GM21723 (cell line): ENCODE measurements around the gene ARMC6.
"Not testable (repeated sequence)": the region's sequence is repeated elsewhere in the genome, so short reads cannot be mapped to it uniquely, and the experiment has no call there.

ENCODE experiments used
- ATAC-seq: cut with Tn5 transposase; IDR thresholded peaks from one replicate; pipeline ENCODE4 v1.9.1; 2021; ENCODE audit warnings: mild to moderate bottlenecking, moderate library complexity; ENCODE audit not compliant: unreplicated experiment

The ARMC6 gene

DNA sequence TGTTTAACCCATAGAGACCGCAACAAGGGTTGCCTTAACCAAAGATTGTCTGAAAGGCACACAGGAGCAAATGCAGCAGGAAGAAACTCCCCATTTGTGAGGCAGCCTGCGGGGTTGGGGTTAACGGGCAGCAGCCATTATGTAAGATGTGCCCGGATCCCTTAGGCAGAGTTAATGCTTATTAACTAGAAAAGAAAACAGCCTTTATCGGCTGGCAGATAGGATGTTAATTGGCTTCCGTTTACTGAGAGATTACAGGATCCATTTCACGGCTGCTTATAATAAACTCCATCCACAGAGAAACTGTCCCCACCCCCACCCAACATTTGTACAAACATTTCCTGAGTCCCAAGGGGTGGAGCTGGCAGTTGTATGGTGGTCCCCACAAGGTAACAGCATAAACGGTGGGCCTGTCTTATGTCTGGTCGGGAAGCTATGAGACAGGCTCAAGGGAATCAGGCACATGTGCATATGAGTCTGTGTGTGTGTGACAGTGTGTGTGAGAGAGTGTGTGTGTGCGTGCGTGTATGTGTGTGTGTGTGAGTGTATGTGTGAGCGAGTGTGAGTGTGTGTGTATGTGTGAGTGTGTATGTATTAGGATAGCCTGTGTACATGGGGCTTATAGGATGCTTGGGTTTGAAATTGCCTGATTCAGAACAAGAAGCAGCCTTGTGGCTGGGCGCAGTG lies 40.9 kb downstream of the ARMC6 start:
- ATAC-seq, result no peak

- ATAC-seq, result no peak
Measured at GRCh38 chr19:19075126-19075525, 41.7 kb downstream of the ARMC6 start.

GRCh38 chr19:19076476-19076875 lies 43.1 kb downstream of the ARMC6 start:
- no peak for ATAC-seq

- ATAC-seq, result no peak
Measured at GRCh38 chr19:19077103-19077502, 43.7 kb downstream of the ARMC6 start.

- no peak for ATAC-seq
Measured at GRCh38 chr19:19078801-19079200, 45.4 kb downstream of the ARMC6 start.

DNA sequence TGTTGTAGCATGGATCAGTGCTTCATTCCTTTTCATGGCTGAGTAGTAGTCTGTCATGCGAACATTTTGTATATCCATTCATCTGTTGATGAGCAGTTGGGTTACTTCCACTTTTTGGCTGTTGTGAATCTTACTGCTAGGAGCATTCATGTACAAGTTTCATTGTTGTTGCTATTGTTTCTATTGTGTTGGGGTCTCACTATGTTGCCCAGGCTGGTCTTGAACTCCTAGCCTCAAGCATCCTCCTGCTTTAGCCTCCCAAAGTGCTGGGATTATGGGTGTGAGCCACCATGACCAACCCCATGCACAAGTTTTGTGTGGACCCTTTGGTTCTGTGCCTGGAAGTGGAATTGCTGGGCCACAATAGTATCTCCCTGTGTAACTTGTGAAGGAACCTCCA lies 46.2 kb downstream of the ARMC6 start:
- ATAC-seq, result no peak

- no peak for ATAC-seq
Measured at GRCh38 chr19:19081642-19082151, 48.3 kb downstream of the ARMC6 start.

- ATAC-seq, result no peak
Measured at GRCh38 chr19:19083413-19084178, 50.2 kb downstream of the ARMC6 start.

DNA sequence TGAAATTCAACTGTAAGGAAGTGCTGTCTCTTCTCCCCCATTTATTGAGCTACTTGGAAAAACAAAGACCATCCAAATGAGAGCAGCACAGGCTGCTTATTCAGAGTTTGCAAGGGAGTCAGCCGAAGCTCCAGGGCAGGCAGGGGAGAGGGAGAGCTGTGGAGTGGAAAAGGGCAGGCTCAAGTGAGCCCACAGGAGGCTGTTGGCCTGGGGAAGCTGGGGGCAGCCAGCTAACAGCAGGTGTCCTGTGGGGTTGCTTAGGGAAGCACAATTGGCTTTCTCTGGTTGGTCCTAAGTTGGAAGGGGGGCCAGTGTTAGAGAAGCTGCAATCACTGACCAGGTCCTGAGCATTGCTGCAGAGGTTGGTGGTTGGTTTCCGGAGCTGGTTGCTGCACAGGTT lies 54.3 kb downstream of the ARMC6 start:
- ATAC-seq, result no peak

GRCh38 chr19:19094513-19094912 lies 61.1 kb downstream of the ARMC6 start:
- ATAC-seq, result no peak

- ATAC-seq, result no peak
Measured at GRCh38 chr19:19095691-19096090, 62.3 kb downstream of the ARMC6 start.

DNA sequence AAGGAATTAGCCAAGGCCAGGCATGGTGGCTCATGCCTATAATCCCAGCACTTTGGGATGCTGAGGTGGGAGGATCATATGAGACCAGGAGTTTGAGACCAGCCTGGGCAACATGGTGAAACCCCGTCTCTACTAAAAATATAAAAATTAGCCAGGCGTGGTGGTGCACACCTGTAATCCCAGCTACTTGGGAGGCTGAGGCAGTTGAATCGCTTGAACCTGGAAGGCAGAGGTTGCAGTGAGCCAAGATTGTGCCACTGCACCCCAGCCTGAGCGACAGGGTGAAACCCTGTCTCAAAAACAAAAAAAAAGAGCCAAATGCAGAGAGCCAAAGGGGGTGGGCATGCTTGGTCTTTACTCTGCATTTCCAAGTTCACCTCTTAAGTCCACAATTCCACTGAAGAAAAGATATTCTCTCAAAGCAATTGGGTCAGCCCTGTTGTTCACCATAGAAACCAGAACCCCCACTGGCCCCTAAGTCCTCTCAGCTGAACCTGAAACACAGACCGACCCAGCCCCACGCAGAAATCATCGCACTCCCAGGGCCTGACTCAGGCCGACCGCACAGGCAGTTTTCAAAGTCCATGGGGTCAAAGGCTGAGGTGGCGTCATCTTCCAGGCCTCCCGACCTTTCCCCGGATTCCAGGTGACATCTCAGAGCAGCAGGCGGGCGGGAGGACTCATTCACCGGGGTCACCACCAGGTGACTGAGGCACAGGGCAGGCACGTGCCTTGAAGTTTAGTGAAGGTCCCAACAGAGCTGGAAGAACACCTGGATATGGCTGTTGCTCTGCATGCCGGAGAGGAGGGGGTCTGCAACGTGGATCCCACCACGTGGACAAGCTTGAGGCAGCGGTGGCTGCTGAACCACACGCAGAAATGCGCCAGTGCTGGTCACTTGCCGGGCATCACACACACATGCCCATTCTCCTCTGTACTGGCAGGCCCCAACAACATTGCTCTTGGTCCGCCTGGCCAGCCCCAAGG lies 63.5 kb downstream of the ARMC6 start:
- no peak for ATAC-seq

- no peak for ATAC-seq
Measured at GRCh38 chr19:19098084-19098702, 64.8 kb downstream of the ARMC6 start.

DNA sequence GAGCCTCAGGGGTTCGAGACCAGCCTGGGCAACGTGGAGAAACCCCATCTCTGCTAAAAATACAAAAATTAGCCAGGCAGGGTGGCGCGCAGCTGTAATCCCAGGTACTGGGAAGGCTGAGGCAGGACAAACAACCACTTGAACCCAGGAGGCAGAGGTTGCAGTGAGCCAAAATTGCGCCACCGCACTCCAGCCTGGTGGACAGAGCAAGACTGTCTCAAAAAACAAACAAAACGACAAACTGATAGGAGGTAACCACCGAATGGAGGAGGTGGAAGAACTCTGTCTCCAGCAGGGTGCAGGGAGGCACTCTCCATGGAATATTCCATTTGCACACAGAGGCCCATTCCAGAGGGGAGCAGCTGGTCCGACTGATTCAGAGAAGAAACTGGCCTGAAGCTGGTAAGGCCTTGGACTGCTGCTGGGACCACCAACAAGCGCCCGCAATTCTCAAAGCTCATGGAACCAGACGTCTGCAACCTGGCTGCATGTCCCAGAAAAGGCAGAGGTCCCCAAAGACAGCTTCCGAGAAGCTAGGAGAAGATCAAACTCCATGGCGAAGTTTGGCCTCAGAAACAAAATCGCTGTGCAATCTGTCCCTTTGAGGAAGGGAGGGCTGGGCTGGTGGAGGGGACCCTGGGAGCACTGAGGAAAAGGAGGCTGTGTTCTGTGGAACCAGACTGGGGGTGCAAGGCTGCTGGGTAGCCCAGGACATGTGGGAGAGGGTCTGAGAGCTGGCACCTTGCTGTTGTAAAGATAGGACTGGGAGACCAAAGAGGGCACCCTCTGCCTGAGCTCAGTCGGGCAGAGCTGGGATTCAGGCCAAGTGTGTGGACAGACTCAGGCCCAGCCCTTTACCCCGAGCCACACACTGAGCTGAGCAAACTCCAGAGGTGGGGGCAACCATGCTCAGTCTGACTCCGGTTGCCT lies 65.6 kb downstream of the ARMC6 start:
- no peak for ATAC-seq

- no peak for ATAC-seq
Measured at GRCh38 chr19:19101540-19101939, 68.1 kb downstream of the ARMC6 start.

GRCh38 chr19:19102566-19102965 lies 69.2 kb downstream of the ARMC6 start:
- not testable (repeated sequence) for ATAC-seq

DNA sequence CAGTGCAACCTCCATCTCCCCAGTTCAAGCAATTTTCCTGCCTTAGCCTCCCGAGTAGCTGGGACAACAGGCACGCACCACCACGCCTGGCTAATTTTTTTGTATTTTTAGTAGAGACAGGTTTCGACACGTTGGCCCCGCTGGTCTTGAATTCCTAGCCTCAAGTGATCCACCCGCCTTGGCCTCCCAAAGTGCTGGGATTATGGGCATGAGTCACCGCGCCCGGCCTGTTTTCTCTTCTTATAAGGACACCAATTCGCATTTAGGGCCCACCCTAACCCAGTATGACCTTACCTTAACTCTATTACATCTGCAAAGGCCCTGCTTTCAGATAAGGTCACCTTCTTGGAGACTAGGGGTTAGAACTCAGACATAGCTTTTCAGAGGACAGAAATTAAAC lies 69.8 kb downstream of the ARMC6 start:
- ATAC-seq, result no peak

GRCh38 chr19:19105365-19106055 lies 72.1 kb downstream of the ARMC6 start:
- no peak for ATAC-seq

DNA sequence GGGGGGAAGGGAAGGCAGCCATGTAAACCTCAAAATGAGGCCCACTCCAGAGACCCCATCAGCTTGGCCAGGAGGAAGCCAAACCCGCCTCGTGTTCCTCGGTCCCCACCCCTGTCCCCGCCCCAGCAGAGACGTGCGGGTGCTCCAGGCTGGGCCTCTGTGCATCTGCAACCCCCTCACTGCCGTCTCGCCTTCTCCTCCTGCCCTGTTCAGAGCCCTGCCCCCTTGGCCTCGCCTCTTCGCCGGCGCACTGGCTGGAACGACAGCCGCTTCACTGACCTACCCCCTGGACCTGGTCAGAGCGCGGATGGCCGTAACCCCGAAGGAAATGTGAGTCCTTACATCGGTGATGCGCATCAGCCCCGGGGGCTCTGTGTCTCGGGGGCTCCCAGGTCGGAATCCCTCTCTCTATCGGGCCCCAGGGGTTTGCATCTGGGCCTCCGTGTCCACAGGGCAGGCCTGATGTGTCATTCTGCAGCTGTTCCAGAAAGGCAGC lies 72.7 kb downstream of the ARMC6 start:
- no peak for ATAC-seq
